NCI-H2196 treated with DMSO at 0.1 percent for 48 hours (cell line): ENCODE results near the gene SYTL3.
"Not testable (repeated sequence)": the region's sequence is repeated elsewhere in the genome, so short reads cannot be mapped to it uniquely, and the experiment has no call there.

Source experiments
- DNase-seq: peaks from one replicate; lab custom pipeline; 2025; ENCODE audit not compliant: unreplicated experiment; lab: John Stamatoyannopoulos, UW

SYTL3 gene, protein sequence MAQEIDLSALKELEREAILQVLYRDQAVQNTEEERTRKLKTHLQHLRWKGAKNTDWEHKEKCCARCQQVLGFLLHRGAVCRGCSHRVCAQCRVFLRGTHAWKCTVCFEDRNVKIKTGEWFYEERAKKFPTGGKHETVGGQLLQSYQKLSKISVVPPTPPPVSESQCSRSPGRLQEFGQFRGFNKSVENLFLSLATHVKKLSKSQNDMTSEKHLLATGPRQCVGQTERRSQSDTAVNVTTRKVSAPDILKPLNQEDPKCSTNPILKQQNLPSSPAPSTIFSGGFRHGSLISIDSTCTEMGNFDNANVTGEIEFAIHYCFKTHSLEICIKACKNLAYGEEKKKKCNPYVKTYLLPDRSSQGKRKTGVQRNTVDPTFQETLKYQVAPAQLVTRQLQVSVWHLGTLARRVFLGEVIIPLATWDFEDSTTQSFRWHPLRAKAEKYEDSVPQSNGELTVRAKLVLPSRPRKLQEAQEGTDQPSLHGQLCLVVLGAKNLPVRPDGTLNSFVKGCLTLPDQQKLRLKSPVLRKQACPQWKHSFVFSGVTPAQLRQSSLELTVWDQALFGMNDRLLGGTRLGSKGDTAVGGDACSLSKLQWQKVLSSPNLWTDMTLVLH

DNA sequence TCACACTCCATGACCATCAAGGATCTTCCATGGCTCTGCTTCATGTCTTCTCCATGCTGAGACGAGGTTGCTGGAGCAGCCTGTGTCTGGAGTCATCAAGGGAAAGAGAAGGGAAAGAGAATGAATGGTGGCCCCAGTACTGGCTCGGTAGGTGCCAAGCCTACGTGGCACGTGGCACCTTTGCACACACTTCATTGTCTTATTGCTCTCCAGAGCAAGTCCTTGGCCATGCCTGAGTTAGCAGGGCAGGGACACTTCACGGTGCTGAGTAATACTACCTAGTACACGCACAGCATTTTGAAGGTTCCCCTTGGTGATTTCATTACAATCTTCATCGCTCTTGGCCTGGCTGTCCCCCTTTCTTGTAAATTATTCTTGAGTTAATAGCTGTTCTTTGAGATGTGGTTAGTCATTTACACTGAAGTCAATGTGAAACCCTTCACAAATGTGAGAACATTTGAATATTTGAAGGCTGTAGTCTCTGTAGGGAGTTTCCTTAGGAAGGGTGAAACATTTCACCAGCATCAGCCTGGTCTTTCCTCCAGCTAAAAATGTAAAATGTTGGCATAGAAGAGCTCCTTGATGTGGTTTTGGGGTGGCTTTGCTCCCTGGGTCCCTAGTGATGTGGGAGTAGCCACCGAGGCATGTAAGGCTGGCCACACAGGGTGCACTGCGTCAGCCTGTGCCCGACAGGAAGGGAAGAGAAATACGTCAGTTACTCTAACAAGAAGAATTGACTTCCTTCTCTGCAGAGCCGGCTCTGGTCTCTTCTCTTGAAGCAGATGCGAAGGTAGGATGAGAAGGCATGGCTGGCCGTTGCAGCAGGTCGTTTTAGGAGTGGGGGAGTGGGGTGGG lies at the start of gene SYTL3:
SYTL3 (plus strand) TSS at position 766 of the 855 bp plus-strand sequence. CDS start 13,215 bp downstream, outside the sequence.
- DNase-seq: no peak

DNA sequence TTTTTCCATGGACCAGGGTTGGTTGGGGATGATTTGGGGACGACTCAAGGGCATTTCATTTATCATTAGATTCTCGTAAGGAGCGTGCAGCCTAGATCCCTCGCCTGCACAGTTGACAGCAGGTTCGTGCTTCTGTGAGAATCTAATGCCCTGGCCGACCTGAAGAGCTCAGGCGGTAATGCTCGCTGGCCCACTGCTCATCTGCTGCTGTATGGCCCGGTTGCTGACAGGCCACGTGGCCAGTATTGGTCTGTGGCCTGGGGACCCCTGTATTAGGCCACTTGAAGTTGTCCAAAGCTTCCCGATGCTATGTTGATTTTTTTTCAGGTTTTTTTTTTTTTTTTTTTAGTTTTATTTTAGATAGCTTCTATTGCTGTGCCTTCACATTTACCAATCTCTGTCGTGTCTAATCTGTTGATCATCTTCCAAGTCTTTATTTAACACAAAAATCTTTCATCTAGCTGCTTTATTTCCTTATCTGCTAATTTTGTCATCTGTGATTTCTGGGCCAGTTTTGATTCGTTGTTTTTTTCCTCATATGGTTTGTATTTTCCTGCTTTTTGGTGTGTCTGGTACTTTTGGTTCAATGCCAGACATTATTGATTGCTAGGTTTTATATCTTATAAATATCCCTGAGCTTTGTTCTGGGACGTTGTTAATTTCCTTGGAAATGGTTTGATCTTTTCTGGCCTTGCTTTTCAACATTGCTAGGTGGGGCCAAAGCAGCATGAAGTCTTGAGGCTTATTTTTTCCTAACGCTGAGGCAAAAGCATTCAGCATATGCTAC lies 46.4 kb upstream of the SYTL3 start:
- no peak for DNase-seq

DNA sequence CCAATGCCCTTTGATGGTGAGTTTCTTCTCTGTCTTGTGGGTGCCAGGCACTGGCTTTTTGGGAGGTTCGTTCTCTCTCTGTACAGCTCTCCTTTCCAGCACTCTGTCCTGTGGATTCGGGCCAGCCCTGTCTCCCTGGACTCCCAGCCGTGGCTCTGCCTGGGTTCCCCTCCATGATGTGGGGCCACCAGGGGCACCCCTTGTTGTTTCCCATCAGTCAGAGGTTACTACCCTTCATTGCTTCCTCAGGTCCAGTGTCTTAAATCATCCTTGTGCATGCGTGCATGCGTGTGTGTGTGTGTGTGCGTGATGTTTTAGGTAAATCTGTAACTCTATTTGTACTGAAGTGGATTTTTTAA lies 45.8 kb upstream of the SYTL3 start:
- no peak for DNase-seq

DNA sequence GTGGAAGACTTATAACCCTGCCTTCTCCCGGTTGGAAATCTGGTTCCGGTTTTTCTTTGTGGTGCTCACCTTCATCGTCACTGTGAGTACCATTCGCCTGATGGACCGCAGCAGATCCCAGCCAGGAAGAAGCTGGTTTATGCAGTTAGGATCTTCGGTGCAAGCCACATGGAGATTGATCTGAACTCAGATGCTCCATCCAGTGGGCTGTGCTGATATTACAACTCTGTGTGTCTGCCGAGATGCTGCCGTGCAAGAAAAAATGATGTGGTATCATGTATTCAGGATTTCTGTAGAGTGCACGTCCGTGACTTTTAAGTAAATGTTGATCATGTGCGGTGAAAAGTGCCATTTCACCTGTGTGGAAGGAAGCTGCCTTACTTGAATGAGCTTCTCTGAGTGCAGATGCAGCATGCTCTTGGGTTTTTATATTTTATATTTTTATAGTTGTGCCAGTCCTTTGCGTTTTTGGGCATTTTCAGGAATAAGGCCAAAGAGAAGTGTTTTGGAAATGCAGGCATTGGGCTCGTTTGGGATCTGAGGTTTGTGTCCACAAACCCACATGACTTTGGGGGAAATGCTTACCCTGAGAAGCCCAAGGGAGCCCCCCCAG lies 44.5 kb upstream of the SYTL3 start:
- DNase-seq: no peak

DNA sequence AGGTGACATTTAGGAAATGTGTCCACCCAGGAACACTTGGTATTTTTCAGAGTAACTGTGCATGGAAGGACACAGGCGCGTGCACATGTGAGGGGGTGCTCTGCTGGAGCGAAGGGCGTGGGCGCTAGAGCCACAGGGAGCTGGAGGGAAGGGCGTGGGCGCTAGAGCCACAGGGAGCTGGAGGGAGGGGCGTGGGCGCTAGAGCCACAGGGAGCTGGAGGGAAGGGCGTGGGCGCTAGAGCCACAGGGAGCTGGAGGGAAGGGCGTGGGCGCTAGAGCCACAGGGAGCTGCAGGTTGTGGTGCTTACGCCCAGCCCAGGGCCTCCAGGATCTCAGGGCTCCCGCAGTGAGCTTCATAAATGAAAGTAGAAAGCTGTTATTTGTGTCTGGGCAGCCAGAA lies 43.8 kb upstream of the SYTL3 start:
- DNase-seq: not testable (repeated sequence)

DNA sequence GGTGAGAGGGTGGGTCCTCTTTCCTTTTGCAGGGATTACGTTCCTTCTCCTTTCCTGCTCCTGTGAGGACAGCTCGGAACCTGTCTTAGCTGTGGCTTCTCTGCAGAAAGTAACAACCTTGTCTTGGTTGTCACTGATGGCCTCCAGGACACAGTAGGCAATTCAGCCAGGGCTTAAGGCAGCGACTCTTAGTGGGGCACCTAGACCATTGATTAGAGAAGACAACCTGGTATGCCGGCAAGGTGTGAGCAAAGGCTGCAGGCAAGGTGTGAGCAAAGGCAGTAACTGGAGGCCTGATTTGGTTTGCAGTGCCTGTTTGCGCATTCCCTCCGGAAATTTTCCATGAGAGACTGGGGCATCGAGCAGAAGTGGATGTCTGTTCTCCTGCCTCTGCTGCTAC lies 42.9 kb upstream of the SYTL3 start:
- DNase-seq: no peak

DNA sequence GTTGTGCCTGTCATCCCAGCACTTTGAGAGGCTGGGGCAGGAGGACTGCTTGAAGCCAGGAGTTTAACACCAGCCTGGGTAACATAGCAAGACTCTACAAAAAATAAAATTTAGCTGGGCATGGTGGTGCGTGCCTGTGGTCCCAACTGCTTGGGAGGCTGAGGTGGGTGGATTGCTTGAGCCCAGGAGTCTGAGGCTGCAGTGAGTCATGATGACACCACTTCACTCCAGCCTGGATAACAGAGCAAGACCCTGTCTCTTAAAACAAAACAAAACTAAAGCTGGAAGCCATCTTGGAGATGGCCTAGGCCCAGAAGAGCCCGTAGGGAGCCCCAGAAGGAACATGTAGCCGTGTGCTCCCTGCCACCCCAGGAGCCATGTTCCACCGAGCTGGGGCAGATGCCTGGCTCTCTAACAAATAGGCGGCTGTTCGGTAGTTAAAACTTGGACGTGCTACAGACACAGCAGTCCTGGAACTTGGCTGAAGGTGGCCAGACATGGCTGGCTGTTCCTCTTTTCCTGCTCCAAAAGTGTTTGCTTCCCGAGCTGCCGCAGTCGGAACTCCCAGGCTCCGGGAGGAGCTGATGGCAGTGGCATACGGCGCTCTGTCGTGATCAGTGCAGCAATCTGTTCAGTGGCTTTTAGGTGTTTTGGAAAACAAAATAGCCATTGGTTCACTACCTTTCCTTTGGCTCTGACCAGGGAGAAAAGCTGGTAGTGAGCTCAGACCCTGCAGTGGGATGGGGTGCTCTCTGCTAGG lies 42.3 kb upstream of the SYTL3 start:
- no peak for DNase-seq

DNA sequence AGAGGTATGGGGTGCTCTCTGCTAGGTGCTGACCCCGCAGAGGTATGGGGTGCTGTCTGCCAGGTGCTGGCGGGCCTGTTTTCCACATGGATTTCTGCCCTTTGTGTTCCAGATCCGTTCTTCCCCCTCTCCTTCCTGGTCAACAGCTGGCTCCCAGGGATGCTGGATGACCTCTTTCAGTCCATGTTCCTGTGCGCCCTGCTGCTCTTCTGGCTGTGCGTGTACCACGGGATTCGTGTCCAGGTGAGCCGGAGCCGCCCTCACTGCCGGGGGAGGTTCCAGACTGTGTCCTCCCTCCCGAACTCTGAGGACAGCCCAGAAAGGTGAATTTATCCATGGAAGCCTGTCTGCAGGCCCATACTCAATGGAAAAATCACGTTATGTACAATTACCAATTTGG lies 41.6 kb upstream of the SYTL3 start:
- DNase-seq: no peak

DNA sequence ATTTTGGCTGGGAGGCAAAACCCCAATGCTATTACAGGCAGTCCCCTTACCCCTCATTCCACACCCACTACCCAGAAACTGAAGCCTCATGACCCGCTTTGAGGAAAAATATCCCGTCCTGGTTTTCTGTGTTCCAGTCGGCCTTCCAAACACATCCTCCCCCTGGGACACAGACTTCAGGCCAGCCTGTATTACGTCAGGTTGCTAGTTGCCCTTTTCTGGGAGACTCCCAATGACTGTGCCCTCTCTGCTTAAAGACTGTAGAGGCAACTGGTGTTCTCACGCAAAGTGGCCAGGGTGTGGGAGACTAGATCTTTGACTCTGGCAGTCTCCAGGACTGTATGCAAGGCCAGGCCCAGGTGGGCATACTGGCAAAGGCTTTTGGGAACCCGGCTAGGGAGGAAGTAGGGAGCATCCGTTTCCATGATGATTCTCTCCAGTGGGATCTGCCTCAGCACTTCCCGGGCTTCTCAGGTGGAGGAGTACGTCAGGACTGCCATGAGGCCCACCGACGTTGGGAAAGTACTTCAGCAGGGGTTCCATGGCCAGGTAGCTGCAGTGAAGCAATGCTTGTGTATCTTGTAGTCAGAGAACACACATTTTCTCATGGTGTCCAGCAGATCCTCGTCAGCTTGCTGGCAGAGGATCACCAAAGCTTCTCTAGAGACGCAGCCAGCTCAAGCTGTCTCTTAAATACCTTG lies 40.2 kb upstream of the SYTL3 start:
- DNase-seq: no peak

DNA sequence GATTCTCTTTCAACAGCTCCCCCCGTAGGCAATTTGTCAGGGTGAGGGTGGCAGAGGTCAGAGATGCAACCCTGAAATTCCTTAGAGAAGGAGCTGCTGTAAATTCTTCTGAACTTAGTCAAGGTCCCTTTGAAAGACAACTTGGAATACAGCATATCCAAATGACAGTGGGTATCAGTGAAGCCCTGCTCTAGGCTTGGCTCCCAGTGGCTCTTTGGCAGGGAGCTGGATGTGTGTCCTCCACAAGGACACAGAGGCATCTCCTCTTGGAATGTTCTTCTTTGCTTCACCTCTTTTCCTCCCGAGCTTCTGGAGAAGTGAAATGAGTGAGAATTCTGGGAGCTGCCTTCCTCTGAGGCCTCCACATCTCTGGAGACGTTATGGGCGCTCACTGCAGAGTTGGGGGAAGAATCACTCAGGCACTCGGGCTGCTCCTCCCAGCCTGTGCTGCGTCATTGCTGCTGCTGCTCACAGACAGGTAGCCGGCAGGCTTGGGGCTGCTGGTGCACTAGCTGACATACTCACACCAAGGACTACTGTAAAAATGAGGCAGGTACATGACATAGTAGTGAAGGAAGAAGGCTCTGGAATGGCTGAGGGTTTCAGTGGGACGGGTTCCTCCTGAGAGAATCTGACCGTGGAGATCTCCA lies 39.4 kb upstream of the SYTL3 start:
- no peak for DNase-seq

DNA sequence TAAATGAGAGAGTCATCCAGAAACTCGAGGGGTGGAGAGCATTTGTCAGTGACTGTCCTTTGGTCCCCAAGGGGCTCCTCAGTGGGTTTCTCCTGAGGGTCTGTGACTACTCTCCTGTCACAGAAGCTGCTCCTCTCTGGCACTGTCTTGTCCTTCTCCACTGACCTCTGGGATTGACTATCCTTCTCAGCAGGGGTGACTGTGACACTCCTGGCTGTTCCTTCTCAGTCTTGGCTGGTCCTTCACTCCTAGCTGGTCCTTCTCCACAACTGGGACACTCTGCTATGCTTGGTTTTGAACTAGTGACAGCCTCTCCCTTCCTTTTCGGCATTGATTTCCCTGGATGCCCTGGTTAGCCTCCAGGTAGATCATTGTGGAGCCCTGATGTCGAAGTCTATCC lies 38.8 kb upstream of the SYTL3 start:
- no peak for DNase-seq

DNA sequence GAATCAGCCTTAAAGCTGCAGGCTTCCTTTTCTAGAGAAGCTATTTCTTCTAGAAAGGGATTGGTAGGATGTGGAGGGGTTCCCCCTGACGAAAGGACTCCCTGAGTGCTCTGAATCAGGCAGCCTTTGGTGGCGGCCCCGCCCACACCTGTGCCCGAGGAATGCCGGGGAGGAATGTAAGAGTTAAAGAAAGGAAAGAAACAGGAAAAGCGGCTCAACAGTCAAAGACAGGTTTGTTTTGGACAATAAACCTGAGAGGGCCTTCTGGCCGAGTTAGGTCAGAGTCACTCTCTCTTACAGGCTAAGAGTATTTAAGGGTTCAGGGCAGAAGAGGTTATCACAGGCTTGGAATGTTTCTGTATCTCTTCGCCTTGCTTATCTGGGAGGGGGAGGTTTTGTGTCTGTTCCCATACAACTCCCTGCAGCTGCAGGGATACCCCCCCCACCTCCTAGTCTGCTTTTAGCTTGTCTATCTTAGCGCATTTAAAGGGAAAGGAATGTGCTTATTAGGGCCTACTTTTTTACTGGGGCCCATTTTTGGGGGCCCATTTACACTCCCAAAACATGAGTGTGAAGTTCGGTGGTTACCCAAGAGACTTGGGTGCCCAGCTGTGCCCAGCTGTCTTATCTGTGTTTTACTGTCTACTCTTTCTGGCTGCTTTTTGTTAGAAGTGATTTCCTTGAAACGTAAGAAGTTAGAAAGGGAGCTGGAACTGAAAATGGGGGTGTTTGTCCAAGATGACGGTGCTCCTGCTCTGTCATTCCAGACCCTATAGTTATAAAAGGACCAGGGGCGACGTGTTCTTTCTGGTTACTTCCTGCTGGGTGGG lies 38.1 kb upstream of the SYTL3 start:
- no peak for DNase-seq

DNA sequence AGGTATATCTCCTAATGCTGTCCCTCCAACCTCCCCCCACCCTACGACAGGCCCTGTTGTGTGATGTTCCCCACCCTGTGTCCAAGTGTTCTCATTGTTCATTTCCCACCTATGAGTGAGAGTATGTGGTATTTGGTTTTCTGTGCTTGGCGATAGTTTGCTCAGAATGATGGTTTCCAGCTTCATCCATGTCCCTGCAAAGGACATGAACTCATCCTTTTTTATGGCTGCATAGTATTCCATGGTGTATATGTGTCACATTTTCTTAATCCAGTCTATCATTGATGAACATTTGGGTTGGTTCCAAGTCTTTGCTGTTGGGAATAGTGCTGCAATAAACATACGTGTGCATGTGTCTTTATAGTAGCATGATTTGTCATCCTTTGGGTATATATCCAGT lies 35.2 kb upstream of the SYTL3 start:
- not testable (repeated sequence) for DNase-seq

DNA sequence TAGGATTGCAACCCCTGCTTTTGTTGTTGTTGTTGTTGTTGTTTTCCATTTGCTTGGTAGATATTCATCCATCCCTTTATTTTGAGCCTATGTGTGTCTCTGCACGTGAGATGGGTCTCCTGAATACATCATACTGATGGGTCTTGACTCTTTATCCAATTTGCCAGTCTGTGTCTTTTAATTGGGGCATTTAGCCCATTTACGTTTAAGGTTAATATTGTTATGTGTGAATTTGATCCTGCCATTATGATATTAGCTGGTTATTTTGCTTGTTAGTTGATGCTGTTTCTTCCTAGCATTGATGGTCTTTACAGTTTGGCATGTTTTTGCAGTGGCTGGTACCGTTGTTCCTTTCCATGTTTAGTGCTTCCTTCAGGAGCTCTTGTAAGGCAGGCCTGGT lies 31.6 kb upstream of the SYTL3 start:
- not testable (repeated sequence) for DNase-seq

DNA sequence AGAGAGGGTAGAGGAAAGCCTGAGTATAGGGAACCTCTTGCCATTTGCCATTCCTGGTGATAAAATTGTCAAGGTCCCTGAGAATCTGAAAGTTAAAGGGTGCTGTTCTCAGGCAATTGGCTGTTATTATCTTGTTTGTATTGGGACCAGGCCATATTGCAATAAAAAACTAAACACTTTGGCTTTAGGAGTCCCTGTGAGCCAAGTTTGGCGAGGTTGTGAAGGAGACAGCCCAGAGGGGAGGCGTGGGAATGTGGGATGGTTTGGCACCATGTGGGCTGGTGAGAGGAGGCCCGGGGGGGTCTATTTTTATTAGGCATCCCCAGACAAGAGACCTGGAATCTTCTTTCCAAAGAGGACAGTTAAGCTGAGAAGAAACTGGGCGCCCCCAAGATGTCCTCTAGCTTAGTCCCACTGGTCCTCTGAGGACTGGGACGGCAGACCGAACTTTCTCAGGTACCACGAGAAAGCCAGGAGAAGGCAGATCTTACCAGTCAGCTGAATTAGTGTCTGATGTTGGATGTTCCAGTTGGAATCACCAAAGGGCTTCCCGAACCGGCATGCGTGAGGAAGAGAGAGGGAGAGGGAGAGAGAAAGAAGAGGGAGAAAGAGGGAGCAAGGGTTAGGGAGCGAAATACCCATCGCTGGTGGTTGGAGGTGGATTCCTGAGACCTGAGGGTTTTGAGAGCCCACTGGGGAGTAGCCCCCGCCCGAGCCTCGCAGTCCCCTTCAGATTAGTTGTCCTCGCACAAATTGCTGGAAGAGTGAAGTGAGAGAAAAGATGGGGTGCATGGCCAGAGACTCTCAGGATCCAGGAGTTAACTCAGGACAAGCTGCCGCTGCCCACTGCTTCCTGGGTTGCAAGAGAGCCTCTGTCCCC lies 29.7 kb upstream of the SYTL3 start:
- no peak for DNase-seq

DNA sequence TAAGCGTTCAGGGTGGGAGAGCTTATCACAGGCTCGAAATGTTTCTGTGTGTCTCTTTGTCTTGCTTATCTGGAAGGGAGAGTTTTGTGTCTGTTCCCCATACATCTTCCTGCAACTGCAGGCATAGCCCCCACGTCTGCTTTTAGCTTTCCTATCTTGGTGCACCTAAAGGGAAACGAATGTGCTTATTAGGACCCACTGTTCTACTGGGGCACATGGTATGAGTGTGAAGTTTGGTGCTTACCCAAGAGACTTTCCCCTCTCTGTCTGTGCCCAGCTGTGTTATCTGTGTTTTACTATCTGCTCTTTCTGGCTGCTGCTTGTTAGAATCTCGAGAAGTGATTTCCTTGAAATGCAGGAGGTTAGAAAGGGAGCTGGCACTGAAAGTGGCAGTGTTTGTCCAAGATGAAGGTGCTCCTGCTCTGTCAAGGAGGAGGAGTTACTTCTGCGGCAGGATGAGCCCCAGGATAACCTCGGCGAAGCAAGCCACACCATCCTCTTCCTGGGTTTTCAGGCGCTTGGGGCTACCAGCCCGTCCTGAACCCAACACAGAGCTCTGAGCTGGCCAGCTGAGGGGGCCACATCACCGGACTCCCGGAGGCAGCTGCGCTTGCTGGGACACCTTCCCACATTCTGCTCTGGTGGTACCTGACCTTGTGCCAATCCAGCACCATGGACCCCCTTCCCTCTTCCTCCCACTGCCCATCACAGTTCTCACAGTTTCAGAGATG lies 28.7 kb upstream of the SYTL3 start:
- DNase-seq: no peak
